GM12892 (cell line): Measurements from ENCODE around the gene TPM1.

ENCODE experiments used
- POLR2A ChIP-seq: IDR thresholded peaks from 2 replicates; pipeline ENCODE4 v1.6.1; 2011; ENCODE audit warnings: low read depth, low read length, control low read depth
- POLR2AphosphoS5 ChIP-seq: IDR thresholded peaks from 2 replicates; pipeline ENCODE4 v1.6.1; 2011; ENCODE audit warnings: low read depth, low read length, control low read depth
- TAF1 ChIP-seq: IDR thresholded peaks from 2 replicates; pipeline ENCODE4 v1.6.1; 2011; ENCODE audit warnings: low read depth, mild to moderate bottlenecking, control low read depth, low read length, borderline replicate concordance

- TF ChIP-seq POLR2AphosphoS5 (no peak), POLR2A (no peak), TAF1 (no peak)
Measured at GRCh38 chr15:63039811-63040210, 2.7 kb upstream of the TPM1 start.
